NB4 (cell line): Measurements from ENCODE around the gene PCCA.

Experiments used
- CTCF ChIP-seq: IDR thresholded peaks from one replicate; pipeline ENCODE4 v1.5.1; 2012; ENCODE audit warnings: low read depth, low read length
- POLR2A ChIP-seq: IDR thresholded peaks from 2 replicates; pipeline ENCODE4 v1.6.1; 2011; ENCODE audit warnings: mild to moderate bottlenecking; ENCODE audit not compliant: insufficient read length; ENCODE audit errors: extremely low read depth

- no peak for TF ChIP-seq CTCF
- no peak for TF ChIP-seq POLR2A
Observed at GRCh38 chr13:100364591-100364990, 275.7 kb downstream of the PCCA start.
